Esophagus muscularis mucosa (tissue), 4 donors: ENCODE results near the gene ADAMTSL1.

Experiments
- EP300 ChIP-seq: sonication (generic); formaldehyde crosslinking; IDR thresholded peaks from one replicate; pipeline ENCODE4 v1.6.1; 2017; ENCODE audit warnings: antibody characterized with exemption
- POLR2A ChIP-seq: fragments of 450-650 bp; IDR thresholded peaks from one replicate; pipeline ENCODE4 v1.6.1; 2017; ENCODE audit warnings: antibody characterized with exemption, moderate library complexity, mild to moderate bottlenecking, low read depth
- POLR2AphosphoS5 ChIP-seq, 2 donors: sonication (generic); formaldehyde crosslinking; IDR thresholded peaks; one replicate each; pipeline ENCODE4 v1.6.1; 2017; ENCODE audit warnings: antibody characterized with exemption in 2 of 2
- TF ChIP-seq, protein P1 (sequence below), 3 experiments: fragments of 200-600 bp in 2 of 3; fragments of 450-650 bp in 1 of 3; sonication (generic) in 2 of 3; IDR thresholded peaks; one replicate each; pipeline ENCODE4 v1.5.1; 2017 to 2019; ENCODE audit warnings: antibody characterized with exemption in 3 of 3, mild to moderate bottlenecking in 2 of 3, moderate library complexity in 1 of 3

GRCh38 chr9:18718393-18718792 lies 244.4 kb downstream of the ADAMTSL1 start:
- TF ChIP-seq, protein P1, sequence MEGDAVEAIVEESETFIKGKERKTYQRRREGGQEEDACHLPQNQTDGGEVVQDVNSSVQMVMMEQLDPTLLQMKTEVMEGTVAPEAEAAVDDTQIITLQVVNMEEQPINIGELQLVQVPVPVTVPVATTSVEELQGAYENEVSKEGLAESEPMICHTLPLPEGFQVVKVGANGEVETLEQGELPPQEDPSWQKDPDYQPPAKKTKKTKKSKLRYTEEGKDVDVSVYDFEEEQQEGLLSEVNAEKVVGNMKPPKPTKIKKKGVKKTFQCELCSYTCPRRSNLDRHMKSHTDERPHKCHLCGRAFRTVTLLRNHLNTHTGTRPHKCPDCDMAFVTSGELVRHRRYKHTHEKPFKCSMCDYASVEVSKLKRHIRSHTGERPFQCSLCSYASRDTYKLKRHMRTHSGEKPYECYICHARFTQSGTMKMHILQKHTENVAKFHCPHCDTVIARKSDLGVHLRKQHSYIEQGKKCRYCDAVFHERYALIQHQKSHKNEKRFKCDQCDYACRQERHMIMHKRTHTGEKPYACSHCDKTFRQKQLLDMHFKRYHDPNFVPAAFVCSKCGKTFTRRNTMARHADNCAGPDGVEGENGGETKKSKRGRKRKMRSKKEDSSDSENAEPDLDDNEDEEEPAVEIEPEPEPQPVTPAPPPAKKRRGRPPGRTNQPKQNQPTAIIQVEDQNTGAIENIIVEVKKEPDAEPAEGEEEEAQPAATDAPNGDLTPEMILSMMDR (IDR thresholded peaks at IDR 0.05): no peak
- TF ChIP-seq POLR2A: no peak
- no peak for TF ChIP-seq POLR2AphosphoS5 (IDR thresholded peaks at IDR 0.05)
- TF ChIP-seq EP300: no peak
